ENCODE measurements around the gene RALY. TPM values are rescaled to one million over a fixed set of nuclear protein-coding genes. Genes with fewer than 3 reads are reported as not detected.

RALY gene
- 81.4 and 87.2 TPM in 2 replicates for total RNA-seq

GRCh38 chr20:33993576-33994221 lies at the start of gene RALY:
Gene RALY (plus strand): TSS chr20:33993911. CDS start chr20:34072075, 78,164 bp downstream.

DNA sequence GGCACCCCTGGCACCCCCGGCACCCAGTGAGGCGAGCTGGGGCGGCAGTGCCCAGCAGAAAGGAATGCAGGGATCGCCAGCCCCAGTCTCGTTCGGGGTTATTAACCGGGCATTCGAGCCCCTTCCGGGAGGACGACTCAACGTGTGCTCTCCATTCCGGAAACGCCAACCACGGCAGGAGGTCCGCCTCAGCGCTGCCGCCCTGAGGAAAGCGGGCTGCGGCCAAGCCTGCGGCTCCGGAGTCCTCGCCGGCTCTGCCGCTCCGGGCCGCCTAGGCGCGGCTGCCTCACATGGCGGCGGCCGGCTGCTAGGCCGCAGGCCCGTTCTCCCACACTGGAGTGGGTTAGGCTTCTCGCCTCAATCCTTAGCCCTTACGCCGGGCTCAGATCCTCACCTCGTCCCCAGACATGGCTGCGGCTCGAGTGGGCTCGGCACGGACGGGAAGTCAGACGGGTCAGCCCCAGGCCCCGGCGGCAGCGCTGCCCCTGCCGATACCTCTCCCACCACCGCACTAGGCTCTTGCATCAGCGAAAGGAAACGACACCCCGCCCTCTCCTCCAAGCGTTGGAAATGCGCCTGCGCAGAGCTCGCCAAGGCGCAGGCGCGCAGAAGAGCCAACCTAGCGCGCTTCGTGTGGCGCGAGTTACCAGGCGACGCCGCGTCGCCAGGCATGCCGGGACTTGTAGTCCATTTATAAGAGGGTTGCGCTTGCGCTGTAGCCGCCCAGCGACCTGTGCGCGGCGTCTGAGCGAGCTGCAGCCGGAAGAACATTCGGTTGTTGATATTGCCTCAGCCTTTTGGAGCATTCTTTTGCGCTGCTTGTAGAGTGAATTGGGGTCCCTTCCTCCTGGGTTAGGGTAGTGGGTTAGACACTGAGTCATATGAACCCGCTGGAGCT lies 118.2 kb downstream of the RALY start, which contains the start of gene EIF2S2:
Gene EIF2S2, minus strand, starts transcription at position 542 of the 898 bp plus-strand sequence. Its CDS starts 133 bp downstream, at position 409.

Small RNA genes lying within 50 kb of the gene (small RNA-seq; reads per million reads assigned to genes)
- not detected for gene MIR4755 (ENCODE audit: low replicate concordance)

Other genes starting within 250 kb of the RALY start
- 26.1 and 61.7 TPM in 2 replicates for gene CHMP4B, start 182.6 kb upstream of the RALY start, total RNA-seq
- 79.0 and 172 TPM in 2 replicates for gene EIF2S2, start 118.3 kb downstream of the RALY start, total RNA-seq
- not detected in 2 replicates for gene ASIP, start 247.5 kb downstream of the RALY start, total RNA-seq